Measurements from ENCODE around the gene SLC8B1. TPM values are rescaled to one million over a fixed set of nuclear protein-coding genes. Genes with fewer than 3 reads are reported as not detected.

Gene SLC8B1
- total and polyA plus RNA-seq, 9 of the 15 experiments (the other 6 are each of a cell fraction or from before 2014, with no cell fraction given) = 0.86 to 34.1 (median 18.5) TPM

DNA sequence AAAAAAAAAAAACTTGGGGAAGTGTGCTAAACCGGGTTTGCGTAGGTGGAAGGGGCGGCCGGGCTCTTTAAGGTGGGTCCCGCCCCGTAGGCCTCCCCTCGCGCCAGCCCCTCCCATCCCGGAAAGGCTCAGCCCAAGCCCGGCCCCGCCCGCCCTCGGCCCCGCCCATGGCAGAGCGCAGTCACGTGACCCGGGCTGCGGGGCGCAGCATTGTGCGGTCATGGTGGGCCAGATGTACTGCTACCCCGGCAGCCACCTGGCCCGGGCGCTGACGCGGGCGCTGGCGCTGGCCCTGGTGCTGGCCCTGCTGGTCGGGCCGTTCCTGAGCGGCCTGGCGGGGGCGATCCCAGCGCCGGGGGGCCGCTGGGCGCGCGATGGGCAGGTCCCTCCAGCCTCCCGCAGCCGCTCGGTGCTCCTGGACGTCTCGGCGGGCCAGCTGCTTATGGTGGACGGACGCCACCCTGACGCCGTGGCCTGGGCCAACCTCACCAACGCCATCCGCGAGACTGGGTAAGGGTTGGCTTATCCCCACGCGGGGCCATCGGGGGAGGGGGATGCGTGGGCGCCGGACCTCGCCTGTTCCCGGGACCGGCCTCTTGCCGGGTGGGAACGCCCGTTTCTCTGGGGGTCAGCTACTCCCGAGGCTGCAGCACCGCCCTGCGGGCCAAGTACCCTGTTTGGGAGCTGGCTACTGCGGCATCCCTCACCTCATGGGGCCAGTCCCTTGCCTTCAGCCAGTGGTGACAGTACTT lies 23.6 kb upstream of the SLC8B1 start, which contains the start of gene PLBD2 (continued):
- TF ChIP-seq TOE1 (IDR thresholded peaks at IDR 0.05; ENCODE audit: borderline replicate concordance) (peak; percentile 98), TOE1 (CRISPR knock-in tag; IDR thresholded peaks at IDR 0.05; ENCODE audit: borderline replicate concordance, low read depth) (no peak), ASH1L (IDR thresholded peaks at IDR 0.05; ENCODE audit: borderline replicate concordance, low read depth, partially characterized antibody) (no peak), NFXL1 (CRISPR knock-in tag; IDR thresholded peaks at IDR 0.05) (no peak), RBM34 (IDR thresholded peaks at IDR 0.05; ENCODE audit: borderline replicate concordance, insufficient read depth, low read length) (no peak), CBX1 (IDR thresholded peaks at IDR 0.05; ENCODE audit: low read depth) (0 out of 2 replicates have a peak, but pooled peaks have one; percentile 57), CTBP1 (IDR thresholded peaks at IDR 0.05; ENCODE audit: borderline replicate concordance) (peak; percentile 42; the same call in 1 of the 2 replicates), ZNF75A (CRISPR knock-in tag; IDR thresholded peaks at IDR 0.05) (no peak), NR1H2 (CRISPR knock-in tag; IDR thresholded peaks at IDR 0.05) (no peak), IRF2 (CRISPR knock-in tag; IDR thresholded peaks at IDR 0.05) (0 out of 2 replicates have a peak, but pooled peaks have one; percentile 31), ADNP (tag; IDR thresholded peaks at IDR 0.05) (no peak), RAD21 (CRISPR knock-in tag; conservative IDR thresholded peaks at IDR 0.05 in 1 of 2, IDR thresholded peaks at IDR 0.05 in 1 of 2) (peak in 1 of 2 experiments; percentile 27; a peak in 2 of 4 replicates), U2AF2 (optimal IDR thresholded peaks at IDR 0.05; ENCODE audit: low read depth, low read length) (no peak), SAFB (IDR thresholded peaks at IDR 0.05; ENCODE audit: borderline replicate concordance, low read depth, low read length) (no peak), RBM39 (optimal IDR thresholded peaks at IDR 0.05; ENCODE audit: low read depth, low read length) (no peak), ZNF764 (CRISPR knock-in tag; IDR thresholded peaks at IDR 0.05; ENCODE audit: low read depth) (no peak), PRMT5 (CRISPR knock-in tag; IDR thresholded peaks at IDR 0.05) (no peak), POLR2AphosphoS5 (IDR thresholded peaks at IDR 0.05; ENCODE audit: control insufficient read depth, insufficient read depth, low read depth, low read length) (0 out of 2 replicates have a peak, but pooled peaks have one; percentile 31), ZSCAN32 (CRISPR knock-in tag; IDR thresholded peaks at IDR 0.05) (no peak), SMARCE1 (IDR thresholded peaks at IDR 0.05) (no peak), TCF7 (IDR thresholded peaks at IDR 0.05; ENCODE audit: borderline replicate concordance) (no peak)
- TF ChIP-seq, protein P1, sequence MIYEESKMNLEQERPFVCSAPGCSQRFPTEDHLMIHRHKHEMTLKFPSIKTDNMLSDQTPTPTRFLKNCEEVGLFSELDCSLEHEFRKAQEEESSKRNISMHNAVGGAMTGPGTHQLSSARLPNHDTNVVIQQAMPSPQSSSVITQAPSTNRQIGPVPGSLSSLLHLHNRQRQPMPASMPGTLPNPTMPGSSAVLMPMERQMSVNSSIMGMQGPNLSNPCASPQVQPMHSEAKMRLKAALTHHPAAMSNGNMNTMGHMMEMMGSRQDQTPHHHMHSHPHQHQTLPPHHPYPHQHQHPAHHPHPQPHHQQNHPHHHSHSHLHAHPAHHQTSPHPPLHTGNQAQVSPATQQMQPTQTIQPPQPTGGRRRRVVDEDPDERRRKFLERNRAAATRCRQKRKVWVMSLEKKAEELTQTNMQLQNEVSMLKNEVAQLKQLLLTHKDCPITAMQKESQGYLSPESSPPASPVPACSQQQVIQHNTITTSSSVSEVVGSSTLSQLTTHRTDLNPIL (CRISPR knock-in tag; IDR thresholded peaks at IDR 0.05) = no peak

All from K562 (cell line).